Measurements from ENCODE around the gene VAMP8.

VAMP8 gene

GRCh38 chr2:85547859-85548607 lies 29.4 kb upstream of the VAMP8 start:
- H3K4me3 ChIP-seq (ENCODE audit: control insufficient read depth, low read depth, low read length), result no peak overlapping the region
- no peak for TF ChIP-seq CTCF (conservative IDR thresholded peaks at IDR 0.05; ENCODE audit: control insufficient read depth, insufficient read depth, low read depth, low read length)
- no peak for DNase-seq (ENCODE audit: low read depth)

- DNase-seq (ENCODE audit: low read depth), result no peak
- no peak for TF ChIP-seq CTCF (conservative IDR thresholded peaks at IDR 0.05; ENCODE audit: control insufficient read depth, insufficient read depth, low read depth, low read length)
- H3K4me3 ChIP-seq (ENCODE audit: control insufficient read depth, low read depth, low read length), result no peak overlapping the region
These were observed 28.8 kb upstream of the VAMP8 start for GRCh38 chr2:85548608-85548900.

- DNase-seq (ENCODE audit: low read depth), result no peak
- H3K4me3 ChIP-seq (ENCODE audit: control insufficient read depth, low read depth, low read length), result no peak overlapping the region
- TF ChIP-seq CTCF (conservative IDR thresholded peaks at IDR 0.05; ENCODE audit: control insufficient read depth, insufficient read depth, low read depth, low read length), result no peak
These were observed 28.3 kb upstream of the VAMP8 start for GRCh38 chr2:85549095-85549494.

- no peak overlapping the region for H3K4me3 ChIP-seq (ENCODE audit: control insufficient read depth, low read depth, low read length)
- peak; percentile 97 for DNase-seq (ENCODE audit: low read depth)
- TF ChIP-seq CTCF (conservative IDR thresholded peaks at IDR 0.05; ENCODE audit: control insufficient read depth, insufficient read depth, low read depth, low read length), result no peak
These were observed 27.6 kb upstream of the VAMP8 start for GRCh38 chr2:85549826-85550225.

GRCh38 chr2:85550486-85550885 lies 26.9 kb upstream of the VAMP8 start:
- TF ChIP-seq CTCF (conservative IDR thresholded peaks at IDR 0.05; ENCODE audit: control insufficient read depth, insufficient read depth, low read depth, low read length), result no peak
- no peak for DNase-seq (ENCODE audit: low read depth)
- no peak overlapping the region for H3K4me3 ChIP-seq (ENCODE audit: control insufficient read depth, low read depth, low read length)

GRCh38 chr2:85551698-85552678 lies 25.4 kb upstream of the VAMP8 start:
- peak; percentile 78 for DNase-seq (ENCODE audit: low read depth)
- H3K4me3 ChIP-seq (ENCODE audit: control insufficient read depth, low read depth, low read length), result no peak overlapping the region
- peak; percentile 95 for TF ChIP-seq CTCF (conservative IDR thresholded peaks at IDR 0.05; ENCODE audit: control insufficient read depth, insufficient read depth, low read depth, low read length)
